GM12878 (cell line): ENCODE measurements around the gene IL4. TPM values are rescaled to one million over a fixed set of nuclear protein-coding genes. Genes with fewer than 3 reads are reported as not detected.

Experiments
- ATAC-seq: fragments of 200-7000 bp; cut with Tn5 transposase; 3 replicates; pipeline ENCODE4 v1.9.1; 2020; ENCODE audit warnings: mild to moderate bottlenecking, moderate library complexity
- BruUV-seq: library from RNA; stranded (reverse); fragments of 400-500 nt; replicated peaks from 2 replicates; lab custom pipeline; 2021; lab: Mats Ljungman, UMichigan
- CTCF ChIA-PET: fragments of 300-600 bp; sonication (Branson Sonifier 250); formaldehyde crosslinking; extraction: SDS; loops from one replicate; lab custom pipeline; 2021; ENCODE audit warnings: inconsistent platforms; lab: Yijun Ruan, JAX
- POLR2A ChIA-PET: fragments of 350-600 bp; formaldehyde crosslinking; extraction: SDS; loops from one replicate; lab custom pipeline; 2021; ENCODE audit warnings: inconsistent platforms; lab: Charles Lee
- RAD21 ChIA-PET: fragments of 300-600 bp; sonication (Branson Sonifier 250); formaldehyde crosslinking; loops from one replicate; lab custom pipeline; 2023; ENCODE audit warnings: antibody characterized with exemption; ENCODE audit not compliant: unreplicated experiment; lab: Charles Lee
- SMC1A ChIA-PET: fragments of 300-600 bp; sonication (Branson Sonifier 250); formaldehyde crosslinking; loops from one replicate; lab custom pipeline; 2023; ENCODE audit not compliant: unreplicated experiment, uncharacterized antibody; lab: Charles Lee
- DNase-seq: peaks from one replicate; pipeline ENCODE4 v3.0.0-alpha.2; 2011; ENCODE audit warnings: low read depth, low spot score
- FAIRE-seq: peaks from 3 replicates; lab custom pipeline; 2011; peaks lifted over from hg19 to GRCh38; lab: Jason Lieb, UNC
- H2AFZ ChIP-seq: 2 replicates; pipeline ENCODE4 v1.6.0; 2011; ENCODE audit warnings: low read depth, low read length, control low read depth; ENCODE audit not compliant: control insufficient read depth
- H3K27ac ChIP-seq: 2 replicates; pipeline ENCODE4 v1.5.1; 2011; ENCODE audit warnings: control low read depth; ENCODE audit not compliant: control insufficient read depth, insufficient read depth
- H3K27me3 ChIP-seq, 2 experiments: replicated peaks in 1 of 2; 2 replicates each; pipeline versions ENCODE4 v1.6.0 to v1.6.1; 2011; ENCODE audit warnings: low read length in 1 of 2; ENCODE audit not compliant: control insufficient read depth in 2 of 2, insufficient read depth in 2 of 2
- H3K36me3 ChIP-seq, 2 experiments: 2 replicates each; pipeline ENCODE4 v1.5.1; 2011; ENCODE audit warnings: low read length in 1 of 2; ENCODE audit not compliant: control insufficient read depth in 2 of 2, insufficient read depth in 2 of 2
- H3K4me1 ChIP-seq: 2 replicates; pipeline ENCODE4 v1.6.1; 2011; ENCODE audit warnings: mild to moderate bottlenecking, low read length, moderate library complexity, mixed read lengths; ENCODE audit not compliant: control insufficient read depth, insufficient read depth
- H3K4me2 ChIP-seq: 2 replicates; pipeline ENCODE4 v1.6.0; 2011; ENCODE audit warnings: control low read depth; ENCODE audit not compliant: control insufficient read depth, insufficient read depth
- H3K4me3 ChIP-seq: fragments of 200-600 bp; sonication (generic); 2 replicates; pipeline ENCODE4 v1.5.1; 2016
- H3K79me2 ChIP-seq: 2 replicates; pipeline ENCODE4 v1.6.0; 2011; ENCODE audit warnings: low read length; ENCODE audit not compliant: control insufficient read depth, insufficient read depth
- H3K9ac ChIP-seq: 2 replicates; pipeline ENCODE4 v1.8.0; 2011; ENCODE audit warnings: low read length, control low read depth, mixed read lengths; ENCODE audit not compliant: control insufficient read depth, insufficient read depth
- H3K9me3 ChIP-seq: replicated peaks from 3 replicates; pipeline ENCODE4 v1.5.1; 2011; ENCODE audit warnings: mild to moderate bottlenecking, low read length; ENCODE audit not compliant: control insufficient read depth, insufficient read depth
- H4K20me1 ChIP-seq: 2 replicates; pipeline ENCODE4 v1.6.0; 2011; ENCODE audit not compliant: control insufficient read depth, insufficient read depth
- EED ChIP-seq: sonication (generic); IDR thresholded peaks from 2 replicates; pipeline ENCODE4 v1.6.1; 2016; ENCODE audit warnings: antibody characterized with exemption, low read depth
- EGR1 ChIP-seq, 2 experiments: IDR thresholded peaks; 1 replicate in 1 of 2; 2 replicates in 1 of 2; pipeline ENCODE4 v1.6.1; 2011 to 2012; ENCODE audit warnings: low read depth in 2 of 2, low read length in 2 of 2, borderline replicate concordance in 1 of 2, mild to moderate bottlenecking in 1 of 2, moderate library complexity in 1 of 2
- HDAC2 ChIP-seq: fragments of 200-600 bp; sonication (generic); IDR thresholded peaks from 2 replicates; pipeline ENCODE4 v1.6.1; 2017
- MEF2B ChIP-seq: fragments of 450-650 bp; IDR thresholded peaks from 2 replicates; pipeline ENCODE4 v1.6.1; 2018; ENCODE audit warnings: mild to moderate bottlenecking, moderate library complexity; ENCODE audit not compliant: partially characterized antibody, poor library complexity, severe bottlenecking
- MTA2 ChIP-seq: fragments of 450-650 bp; IDR thresholded peaks from 2 replicates; pipeline ENCODE4 v1.6.1; 2016; ENCODE audit warnings: low read depth, mild to moderate bottlenecking, moderate library complexity
- RAD21 ChIP-seq: IDR thresholded peaks from 2 replicates; pipeline ENCODE4 v1.6.1; 2011; ENCODE audit warnings: mild to moderate bottlenecking, low read depth, low read length, moderate library complexity; ENCODE audit not compliant: insufficient read depth
- RB1 ChIP-seq: fragments of 450-650 bp; formaldehyde crosslinking; IDR thresholded peaks from 2 replicates; pipeline ENCODE4 v1.6.1; 2017; ENCODE audit warnings: mild to moderate bottlenecking, borderline replicate concordance
- RELA ChIP-seq: fragments of 450-650 bp; IDR thresholded peaks from 2 replicates; pipeline ENCODE4 v1.8.0; 2014; ENCODE audit warnings: borderline replicate concordance; ENCODE audit not compliant: partially characterized antibody
- SMC3 ChIP-seq: IDR thresholded peaks from 2 replicates; pipeline ENCODE4 v1.6.1; 2011; ENCODE audit warnings: low read length, improper control_type of control experiment, borderline replicate concordance
- SREBF2 ChIP-seq: IDR thresholded peaks from 2 replicates; pipeline ENCODE4 v1.6.1; 2012; ENCODE audit warnings: mild to moderate bottlenecking, low read length
- SUPT20H ChIP-seq: IDR thresholded peaks from 2 replicates; pipeline ENCODE4 v1.6.1; 2011; ENCODE audit warnings: low read depth, mild to moderate bottlenecking, low read length, moderate library complexity, borderline replicate concordance; ENCODE audit not compliant: control insufficient read depth
- ZBED1 ChIP-seq: IDR thresholded peaks from 2 replicates; pipeline ENCODE4 v1.6.1; 2016; ENCODE audit warnings: borderline replicate concordance
- ZZZ3 ChIP-seq: IDR thresholded peaks from 2 replicates; pipeline ENCODE4 v1.6.1; 2011; ENCODE audit warnings: low read depth; ENCODE audit not compliant: control insufficient read depth, insufficient read length
- WGBS: methylation state at CpG from one replicate; pipeline ENCODE4 v1.1.6; 2016; ENCODE audit warnings: low lambda C conversion rate; ENCODE audit not compliant: insufficient replicate concordance, insufficient coverage; ENCODE audit errors: missing lambda C conversion rate; 5-methylcytosine and 5-hydroxymethylcytosine counted together
- in situ Hi-C: fragments of 300-500 bp; cut with MboI; formaldehyde crosslinking; loops from 9 replicates; pipeline ENCODE4 v1.14.3; 2018; ENCODE audit warnings: mixed read lengths
- intact Hi-C: fragments of 100-400 bp; cut with micrococcal nuclease; formaldehyde crosslinking; loops from one replicate; pipeline ENCODE4 v1.14.2; 2022; ENCODE audit not compliant: unreplicated experiment
- polyA plus RNA-seq, 11 experiments: library from polyadenylated mRNA; depleted of rRNA in 4 of 11; unstranded in 6 of 11; stranded (reverse) in 5 of 11; fragments of >200 nt; fragmentation: Nextera tagmentation in 4 of 11; fragmentation: Illumina TruSeq in 1 of 11; extraction: Ambion mirVana in 4 of 11; extraction: Trizol in 1 of 11; gene quantifications; 1 replicate in 1 of 11; 2 replicates in 10 of 11; pipeline versions ENCODE4 v1.2.1 to v1.2.3, GENCODE V29; 2011 to 2016; ENCODE audit warnings: inconsistent platforms in 2 of 11, missing spikeins in 2 of 11, low read depth in 1 of 11
- total RNA-seq, 4 experiments: library from RNA; depleted of rRNA in 3 of 4; stranded (reverse); fragments of >200 nt in 3 of 4; fragmentation: Illumina TruSeq in 1 of 4; extraction: Trizol in 1 of 4; gene quantifications; 2 replicates each; pipeline versions ENCODE4 v1.2.1 to v1.2.3, GENCODE V29; 2013 to 2021
- TF ChIP-seq, protein P1 (sequence below): fragments of 450-650 bp; IDR thresholded peaks from 2 replicates; pipeline ENCODE4 v1.6.1; 2017; ENCODE audit warnings: low read depth, mild to moderate bottlenecking, moderate library complexity
- TF ChIP-seq, protein P2 (sequence below): IDR thresholded peaks from 2 replicates; pipeline ENCODE4 v1.6.1; 2011; ENCODE audit warnings: borderline replicate concordance, low read depth, mild to moderate bottlenecking, moderate library complexity, mixed read lengths, low read length; ENCODE audit not compliant: insufficient read depth; ENCODE audit errors: extremely low read length

IL4 gene
- total and polyA plus RNA-seq, 10 of the 15 experiments (the other 5 are each of a cell fraction or from before 2014, with no cell fraction given), result 0.20 to 0.80 (median 0.50) TPM; not detected in 7

- TF ChIP-seq SMC3 (no peak), MTA2 (0 out of 2 replicates have a peak, but pooled peaks have one; percentile 2)
- Histone ChIP-seq H3K4me2 (no peak overlapping the region), H4K20me1 (no peaks in the 10 kb centered on the region), H3K4me1 (peaks cover 18% of the 10 kb centered on the region; the same call in 1 of the 2 replicates), H3K27ac (no peak overlapping the region), H2AFZ (no peak overlapping the region), H3K4me3 (no peak overlapping the region), H3K79me2 (no peaks in the 10 kb centered on the region), H3K9me3 (no peaks in the 10 kb centered on the region; the same call in 2 of the 3 replicates), H3K9ac (no peak overlapping the region), H3K36me3 (no peaks in the 10 kb centered on the region), H3K27me3 (no peaks in the 10 kb centered on the region)
- in situ Hi-C loops (no loop called here), intact Hi-C loops (loop anchor here (1.0 kb wide), 1 partner anchor 28 kb away; no protein-coding TSS in a partner anchor)
- RAD21 ChIA-PET, result no interaction called here
- SMC1A ChIA-PET, result interaction anchor here (1.1 to 8.8 kb wide), 2 partner anchors 16 to 26 kb away, joined by 4 to 116 read pairs; partner anchors contain the start of gene IL4
- POLR2A ChIA-PET, result interaction anchor here (8.8 kb wide), 1 partner anchor 18 kb away, joined by 79 read pairs; the partner anchor contains the start of gene IL4
- FAIRE-seq (no peak), ATAC-seq (peak; percentile 11; the same call in 2 of the 3 replicates), DNase-seq (no peak)
- CTCF ChIA-PET, result no interaction called here
- no TSS peak for BruUV-seq
These were observed 18.8 kb downstream of the IL4 start for GRCh38 chr5:132692632-132692967.

- Histone ChIP-seq H3K9ac (no peak overlapping the region), H3K27me3 (no peaks in the 10 kb centered on the region), H3K4me2 (no peak overlapping the region), H3K4me3 (no peak overlapping the region), H3K27ac (no peak overlapping the region), H3K36me3 (no peaks in the 10 kb centered on the region; a peak in 1 of 4 replicates), H4K20me1 (no peaks in the 10 kb centered on the region), H3K4me1 (peaks cover 5% of the 10 kb centered on the region; the same call in 1 of the 2 replicates), H3K9me3 (no peaks in the 10 kb centered on the region; the same call in 2 of the 3 replicates), H2AFZ (no peak overlapping the region), H3K79me2 (no peaks in the 10 kb centered on the region)
- ChIA-PET CTCF (interaction anchor here (0.8 to 2.9 kb wide), 6 partner anchors 8 to 33 kb away, joined by 3 to 12 read pairs (median 4); no protein-coding TSS in a partner anchor), POLR2A (no interaction called here), RAD21 (interaction anchor here (0.9 kb wide), 1 partner anchor 55 kb away, joined by 3 read pairs; no protein-coding TSS in a partner anchor), SMC1A (interaction anchor here (0.7 to 3.0 kb wide), 8 partner anchors 9 to 169 kb away, joined by 3 to 15 read pairs (median 4); partner anchors contain the start of gene KIF3A)
- FAIRE-seq (no peak), DNase-seq (no peak), ATAC-seq (no peak)
- intact Hi-C loops, result no loop called here
- TSS peak; percentile 20 for BruUV-seq
- in situ Hi-C loops, result no loop called here
- WGBS, result 97% methylated on average over 4 of the region's 4 CpGs
- no peak for TF ChIP-seq RB1
- no peak for TF ChIP-seq ZBED1
- no peak for TF ChIP-seq MEF2B
- TF ChIP-seq SMC3, result no peak
- TF ChIP-seq EGR1 (IDR thresholded peaks at IDR 0.05; ENCODE audit: borderline replicate concordance in 1 of 2, low read depth in 2 of 2, low read length in 2 of 2), result no peak
- TF ChIP-seq HDAC2, result no peak
- TF ChIP-seq, protein P1, sequence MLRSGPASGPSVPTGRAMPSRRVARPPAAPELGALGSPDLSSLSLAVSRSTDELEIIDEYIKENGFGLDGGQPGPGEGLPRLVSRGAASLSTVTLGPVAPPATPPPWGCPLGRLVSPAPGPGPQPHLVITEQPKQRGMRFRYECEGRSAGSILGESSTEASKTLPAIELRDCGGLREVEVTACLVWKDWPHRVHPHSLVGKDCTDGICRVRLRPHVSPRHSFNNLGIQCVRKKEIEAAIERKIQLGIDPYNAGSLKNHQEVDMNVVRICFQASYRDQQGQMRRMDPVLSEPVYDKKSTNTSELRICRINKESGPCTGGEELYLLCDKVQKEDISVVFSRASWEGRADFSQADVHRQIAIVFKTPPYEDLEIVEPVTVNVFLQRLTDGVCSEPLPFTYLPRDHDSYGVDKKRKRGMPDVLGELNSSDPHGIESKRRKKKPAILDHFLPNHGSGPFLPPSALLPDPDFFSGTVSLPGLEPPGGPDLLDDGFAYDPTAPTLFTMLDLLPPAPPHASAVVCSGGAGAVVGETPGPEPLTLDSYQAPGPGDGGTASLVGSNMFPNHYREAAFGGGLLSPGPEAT, result no peak
- TF ChIP-seq ZZZ3, result no peak
- no peak for TF ChIP-seq SREBF2
- TF ChIP-seq, protein P2, sequence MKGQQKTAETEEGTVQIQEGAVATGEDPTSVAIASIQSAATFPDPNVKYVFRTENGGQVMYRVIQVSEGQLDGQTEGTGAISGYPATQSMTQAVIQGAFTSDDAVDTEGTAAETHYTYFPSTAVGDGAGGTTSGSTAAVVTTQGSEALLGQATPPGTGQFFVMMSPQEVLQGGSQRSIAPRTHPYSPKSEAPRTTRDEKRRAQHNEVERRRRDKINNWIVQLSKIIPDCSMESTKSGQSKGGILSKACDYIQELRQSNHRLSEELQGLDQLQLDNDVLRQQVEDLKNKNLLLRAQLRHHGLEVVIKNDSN, result no peak
- no peak for TF ChIP-seq RAD21
- TF ChIP-seq EED, result no peak
- TF ChIP-seq RELA, result no peak
- TF ChIP-seq SUPT20H, result no peak
These were observed 22.2 kb downstream of the IL4 start for GRCh38 chr5:132695956-132696355.
